NCI-H345 treated with DMSO at 0.1 percent for 48 hours (cell line): ENCODE data around the gene EDA.

Experiments
- DNase-seq: peaks from one replicate; lab custom pipeline; 2025; ENCODE audit not compliant: unreplicated experiment; lab: John Stamatoyannopoulos, UW

EDA gene

GRCh38 chrX:70022616-70023015 lies 406.7 kb downstream of the EDA start:
- no peak for DNase-seq

DNA sequence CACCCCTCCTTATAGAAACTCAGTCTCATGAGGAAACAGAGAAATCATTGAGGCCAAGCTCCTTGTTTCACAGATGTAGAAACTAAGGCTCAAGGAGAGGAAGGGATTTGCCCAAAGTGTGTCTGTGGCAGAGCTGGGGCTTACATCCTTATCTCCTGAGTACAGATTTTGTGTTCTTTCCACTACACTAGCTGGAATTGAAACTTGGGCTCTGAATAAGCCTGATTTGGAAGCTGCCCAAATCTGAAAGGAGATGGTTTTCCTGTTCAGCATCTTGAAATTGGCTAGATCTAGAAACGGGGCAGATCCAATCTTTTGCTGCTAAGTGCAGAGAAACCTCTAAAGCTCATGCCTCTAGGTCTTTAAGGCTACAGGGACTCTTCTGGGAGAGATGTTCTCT lies 409.6 kb downstream of the EDA start:
- no peak for DNase-seq

GRCh38 chrX:70026112-70026850 lies 410.4 kb downstream of the EDA start:
- DNase-seq, result no peak

DNA sequence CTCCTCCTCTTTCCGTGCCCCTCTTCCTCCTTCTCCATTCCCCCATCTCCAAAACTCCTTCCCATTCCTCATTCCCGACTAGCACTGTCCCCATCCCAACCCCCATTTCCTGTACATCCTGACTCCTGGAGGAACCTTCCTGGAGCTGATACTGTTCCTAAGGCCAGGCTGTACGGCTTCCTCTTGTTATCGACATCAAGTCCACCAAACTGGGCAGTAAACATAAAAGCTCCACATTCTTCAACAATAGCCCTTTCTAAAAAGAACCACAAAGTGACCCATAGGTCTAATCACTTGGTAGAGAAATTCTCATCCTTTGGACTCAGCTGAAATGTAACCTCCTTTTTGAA lies 410.9 kb downstream of the EDA start:
- no peak for DNase-seq

GRCh38 chrX:70029863-70030262 lies 413.9 kb downstream of the EDA start:
- no peak for DNase-seq

DNA sequence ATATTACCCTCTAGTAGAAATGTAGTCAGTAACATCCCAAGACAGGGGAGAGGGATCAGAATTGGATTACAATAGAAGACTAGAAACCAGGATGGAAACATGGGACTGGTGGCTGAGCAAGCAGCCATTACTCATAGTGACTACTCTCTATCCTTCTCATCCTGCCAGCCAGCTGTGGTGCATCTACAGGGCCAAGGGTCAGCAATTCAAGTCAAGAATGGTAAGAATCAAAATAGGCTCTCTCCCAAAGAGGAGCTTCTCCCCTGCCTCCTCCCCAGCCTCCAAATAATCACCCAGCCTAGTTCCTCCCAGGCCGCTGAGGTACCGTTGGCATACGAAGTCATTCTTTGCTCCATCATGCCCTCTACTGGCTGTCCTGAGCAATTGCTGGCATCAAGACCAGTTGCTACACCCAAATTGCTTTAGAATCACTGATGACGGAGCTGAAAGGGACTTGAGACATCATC lies 414.4 kb downstream of the EDA start:
- no peak for DNase-seq

DNA sequence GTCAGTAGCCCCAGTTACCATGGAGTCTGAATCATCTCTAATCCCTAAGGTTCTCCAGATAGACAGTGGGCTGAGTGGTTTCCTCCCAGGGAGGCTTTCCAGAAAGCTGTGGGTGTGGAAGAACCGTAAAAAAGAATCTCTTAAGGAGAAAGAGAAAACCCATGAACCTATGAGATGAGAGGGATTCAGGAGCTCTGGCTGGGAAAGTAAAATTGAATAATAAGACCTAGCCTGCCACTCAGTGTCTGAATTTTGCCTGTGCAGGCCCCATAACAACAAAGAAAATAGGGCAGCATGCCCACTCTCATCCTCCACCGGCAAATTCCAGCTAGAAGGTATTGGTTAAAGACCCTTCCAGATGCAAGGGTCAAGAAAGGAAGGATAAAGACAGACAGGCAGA lies 416.9 kb downstream of the EDA start:
- DNase-seq, result no peak

- DNase-seq, result no peak
Observed at GRCh38 chrX:70033348-70034051, 417.6 kb downstream of the EDA start.

- DNase-seq, result no peak
Observed at GRCh38 chrX:70034646-70035045, 418.7 kb downstream of the EDA start.

DNA sequence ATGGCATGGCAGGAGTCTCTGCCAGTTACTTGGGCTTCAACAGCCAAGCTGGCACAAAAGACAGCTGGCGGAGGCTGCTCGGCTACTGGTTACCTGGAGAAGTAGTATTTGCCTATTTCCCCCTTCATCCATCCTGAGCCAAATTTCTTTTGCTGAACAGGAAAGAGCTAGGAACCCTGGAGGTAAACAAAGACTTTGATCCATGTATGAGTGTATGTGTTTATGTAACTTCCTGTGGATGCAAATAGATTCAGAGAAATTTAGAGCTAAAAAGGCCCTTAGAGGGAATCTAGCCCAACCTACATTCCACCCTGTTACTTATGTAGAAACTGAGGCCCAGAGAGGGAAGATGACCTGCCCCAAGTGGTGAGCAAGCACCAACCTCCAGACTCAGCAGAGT lies 422.6 kb downstream of the EDA start:
- DNase-seq, result no peak

- DNase-seq, result no peak
Observed at GRCh38 chrX:70038951-70039350, 423.0 kb downstream of the EDA start.

- no peak for DNase-seq
Observed at GRCh38 chrX:70039758-70040157, 423.8 kb downstream of the EDA start.

DNA sequence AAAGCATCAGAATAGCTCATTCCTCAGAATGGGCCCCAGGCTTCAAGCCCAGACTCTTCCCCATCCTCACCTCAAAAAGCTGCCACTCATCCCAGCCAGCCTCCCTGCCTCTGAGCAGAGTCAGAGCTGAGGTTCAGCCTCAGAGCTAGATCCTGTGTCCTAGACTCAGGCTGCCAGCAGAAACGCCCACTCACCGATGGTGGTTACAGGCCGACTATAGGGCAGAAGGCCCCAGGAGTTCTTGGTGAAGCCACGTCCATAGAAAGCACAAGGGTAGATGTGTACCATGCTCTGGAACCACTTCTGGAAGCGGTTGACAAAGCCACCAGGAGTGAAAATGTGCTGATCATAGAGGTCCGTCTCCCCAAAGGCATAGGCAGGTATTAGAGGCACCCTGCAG lies 426.1 kb downstream of the EDA start:
- no peak for DNase-seq

- DNase-seq, result no peak
Observed at GRCh38 chrX:70042399-70043371, 426.8 kb downstream of the EDA start.

- DNase-seq, result no peak
Observed at GRCh38 chrX:70043685-70044084, 427.8 kb downstream of the EDA start.

DNA sequence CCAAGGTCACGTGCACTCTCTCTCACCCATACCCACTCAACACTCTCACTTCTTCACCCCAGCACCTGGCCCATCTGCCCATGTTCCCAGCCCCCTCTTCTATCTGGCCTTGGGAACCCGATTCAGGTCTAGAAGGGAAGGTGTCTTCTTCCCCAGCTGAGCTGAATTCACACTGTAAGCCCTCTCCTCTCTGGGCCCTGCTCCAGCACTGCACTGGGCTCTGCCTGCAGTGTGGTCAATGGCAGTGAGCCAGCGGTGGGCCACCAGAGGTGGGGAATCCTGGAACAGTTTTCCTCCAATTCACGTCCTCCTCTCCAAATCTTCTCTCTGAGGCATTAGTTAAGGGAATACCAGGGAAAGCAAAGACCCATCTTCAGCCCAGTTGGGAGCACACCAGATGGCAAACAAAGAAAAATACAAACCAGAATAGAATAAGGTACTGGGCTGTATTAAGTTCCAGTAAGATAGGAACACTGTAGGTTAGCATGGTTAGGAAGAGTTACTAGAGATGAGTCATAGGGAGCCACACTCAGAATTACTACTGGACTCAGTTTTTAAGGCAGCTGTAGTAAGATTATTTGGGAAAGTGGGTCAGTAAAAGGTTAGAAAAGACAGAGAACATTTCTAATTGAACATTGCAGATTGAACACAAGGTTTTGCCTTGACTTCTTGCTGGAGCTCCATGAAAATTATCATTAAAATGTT lies 428.8 kb downstream of the EDA start:
- DNase-seq, result no peak

- DNase-seq, result no peak
Observed at GRCh38 chrX:70046978-70047377, 431.1 kb downstream of the EDA start.

DNA sequence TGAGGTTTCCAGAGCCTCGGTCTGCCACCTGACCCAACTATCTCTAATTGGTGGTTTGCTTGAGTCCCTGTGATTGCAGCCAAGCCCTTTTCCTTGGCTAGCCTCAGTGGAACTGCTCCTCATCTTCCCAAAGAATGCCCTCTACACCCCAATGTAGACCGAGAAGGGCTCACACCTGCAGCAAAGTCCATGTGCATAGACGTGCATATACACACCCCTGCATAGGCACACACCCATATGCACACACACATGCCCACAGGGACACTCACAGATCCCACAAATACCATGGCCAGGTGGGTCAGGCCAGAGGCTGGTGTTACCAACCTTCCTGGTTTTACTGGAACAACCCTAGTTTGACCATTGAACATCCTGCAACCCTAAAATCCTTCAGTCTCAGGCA lies 433.5 kb downstream of the EDA start:
- no peak for DNase-seq

DNA sequence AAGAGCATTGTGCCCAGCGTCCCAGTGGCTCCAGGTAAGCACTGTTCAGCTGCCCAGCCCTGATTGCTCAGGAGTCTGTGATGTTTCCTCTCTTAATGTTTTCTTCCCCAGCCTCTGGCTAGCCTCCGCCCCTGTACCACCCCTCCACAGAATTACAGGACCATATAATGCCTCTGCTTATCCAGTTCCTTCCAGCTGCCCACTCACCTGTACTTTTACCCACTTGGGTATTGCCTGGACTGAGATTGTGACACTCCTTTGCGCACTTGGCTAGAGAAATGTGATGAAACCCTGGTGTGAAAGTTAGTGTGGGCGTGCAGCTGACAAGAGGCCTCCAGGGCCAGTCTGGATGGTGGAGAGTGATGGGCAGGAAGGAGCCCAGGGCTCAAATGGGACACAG lies 434.0 kb downstream of the EDA start, which contains the start of gene AWAT2:
Gene AWAT2 (minus strand): TSS at position 14 of the 400 bp plus-strand sequence. CDS start 6 bp downstream, at position 8.
- no peak for DNase-seq

GRCh38 chrX:70052895-70053615 lies 437.1 kb downstream of the EDA start:
- DNase-seq, result no peak
